ENCODE measurements around the gene FBXO4. TPM values are rescaled to one million over a fixed set of nuclear protein-coding genes. Genes with fewer than 3 reads are reported as not detected.

FBXO4 gene, protein sequence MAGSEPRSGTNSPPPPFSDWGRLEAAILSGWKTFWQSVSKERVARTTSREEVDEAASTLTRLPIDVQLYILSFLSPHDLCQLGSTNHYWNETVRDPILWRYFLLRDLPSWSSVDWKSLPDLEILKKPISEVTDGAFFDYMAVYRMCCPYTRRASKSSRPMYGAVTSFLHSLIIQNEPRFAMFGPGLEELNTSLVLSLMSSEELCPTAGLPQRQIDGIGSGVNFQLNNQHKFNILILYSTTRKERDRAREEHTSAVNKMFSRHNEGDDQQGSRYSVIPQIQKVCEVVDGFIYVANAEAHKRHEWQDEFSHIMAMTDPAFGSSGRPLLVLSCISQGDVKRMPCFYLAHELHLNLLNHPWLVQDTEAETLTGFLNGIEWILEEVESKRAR
- total RNA-seq (2021) = 1.2 and 1.8 TPM in 2 replicates
- long read RNA-seq, partial matches to known transcripts = 0 of 2 reads
- long read RNA-seq, other reads (novel, unspliced or antisense) = 0 of 2 reads

DNA sequence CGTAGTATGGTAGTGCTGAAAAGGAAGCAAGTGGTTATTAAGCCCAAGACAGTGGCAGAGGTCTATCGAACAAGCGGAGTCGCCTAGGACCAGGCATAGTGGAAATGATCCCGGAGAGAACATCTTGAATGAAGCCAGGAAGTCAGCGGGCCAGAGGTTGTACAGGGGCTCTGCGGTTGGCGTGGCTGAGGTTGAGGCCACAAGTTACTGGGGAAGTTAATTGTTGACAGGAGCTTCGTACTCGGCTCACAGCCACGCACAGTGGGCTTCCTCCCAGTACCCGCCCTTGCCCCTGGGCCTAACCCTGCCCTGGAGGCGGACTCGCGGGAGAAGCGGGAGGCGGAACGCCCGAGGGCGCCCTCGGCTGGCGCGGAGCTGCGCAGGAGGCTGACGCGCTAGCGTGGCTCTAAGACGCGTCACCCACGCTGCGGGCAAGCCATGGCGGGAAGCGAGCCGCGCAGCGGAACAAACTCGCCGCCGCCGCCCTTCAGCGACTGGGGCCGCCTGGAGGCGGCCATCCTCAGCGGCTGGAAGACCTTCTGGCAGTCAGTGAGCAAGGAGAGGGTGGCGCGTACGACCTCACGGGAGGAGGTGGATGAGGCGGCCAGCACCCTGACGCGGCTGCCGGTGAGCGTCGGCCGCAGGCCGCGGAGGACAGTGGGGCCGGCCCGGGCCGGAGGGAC, at the start of gene FBXO4:
Gene FBXO4 (plus strand): TSS at position 410 of the 683 bp plus-strand sequence. CDS start 29 bp downstream, at position 439.
- Histone ChIP-seq H4K20me1 (ENCODE audit: control insufficient read depth, insufficient read depth, insufficient read length) (no peaks in the 10 kb centered on the region), H4K91ac (ENCODE audit: insufficient read length, low read depth, low read length) (no peak within 1 kb of the TSS), H3K23me2 (ENCODE audit: insufficient read length, low read depth, low read length, poor library complexity, severe bottlenecking) (peaks cover 7% of the 10 kb centered on the region), H2BK12ac (ENCODE audit: insufficient read length, low read depth, low read length) (no peak within 1 kb of the TSS), H3K4me1 (ENCODE audit: insufficient read depth, low read length) (no peaks in the 10 kb centered on the region), H2BK120ac (ENCODE audit: low read depth, low read length, poor library complexity, severe bottlenecking) (no peak within 1 kb of the TSS), H2BK20ac (ENCODE audit: low read depth, low read length, poor library complexity, severe bottlenecking) (no peak within 1 kb of the TSS), H2AFZ (ENCODE audit: low read length) (no peak within 1 kb of the TSS), H3K9ac (ENCODE audit: extremely low read depth, insufficient read length, low read length) (peak within 1 kb of the TSS; percentile 48), H2BK5ac (ENCODE audit: insufficient read length, low read length) (no peak within 1 kb of the TSS), H3K27me3 (ENCODE audit: insufficient read depth, low read length) (no peaks in the 10 kb centered on the region), H2BK15ac (ENCODE audit: low read depth, low read length) (no peak within 1 kb of the TSS), H4K8ac (replicated peaks; ENCODE audit: insufficient read length, low read depth, low read length) (no peak within 1 kb of the TSS), H3K4ac (ENCODE audit: low read depth, low read length) (no peak within 1 kb of the TSS), H3K14ac (ENCODE audit: insufficient read depth, low read length) (peak within 1 kb of the TSS; percentile 72), H3K9me3 (ENCODE audit: control insufficient read depth, low read depth, low read length) (no peaks in the 10 kb centered on the region), H3K23ac (ENCODE audit: insufficient read length, low read depth, low read length) (no peak within 1 kb of the TSS), H3T11ph (ENCODE audit: low read length) (no peak within 1 kb of the TSS), H3K27ac (ENCODE audit: insufficient read length, low read depth, low read length) (no peak within 1 kb of the TSS), H2AK5ac (ENCODE audit: insufficient read length, low read length) (no peak within 1 kb of the TSS), H3K18ac (ENCODE audit: insufficient read length, low read depth, low read length) (peak within 1 kb of the TSS; percentile 41), H3K79me2 (ENCODE audit: insufficient read depth, low read length) (no peaks in the 10 kb centered on the region), H4K5ac (ENCODE audit: insufficient read length, low read depth, low read length) (no peak within 1 kb of the TSS), H3K4me2 (ENCODE audit: insufficient read depth, insufficient read length, low read length) (peak within 1 kb of the TSS; percentile 22), H3K56ac (ENCODE audit: insufficient read length, low read depth, low read length) (no peak within 1 kb of the TSS), H3K79me1 (ENCODE audit: insufficient read depth, low read depth, low read length, poor library complexity, severe bottlenecking) (no peaks in the 10 kb centered on the region)
- DNase-seq = peak; percentile 63
- H3K9me3 Mint-ChIP-seq = no peaks in the 10 kb centered on the region
- peak within 1 kb of the TSS in 1 of 3 experiments; percentile 39; a peak in 1 of 7 replicates for H3K27ac Mint-ChIP-seq
- peaks cover 0 to 5% (median under 1%) of the 10 kb centered on the region in 3 experiments; a peak in 3 of 7 replicates for H3K36me3 Mint-ChIP-seq (ENCODE audit: insufficient read depth in 1 of 3, low read depth in 3 of 3)
- no CpG with 5 or more reads among the region's 60 CpGs for WGBS (ENCODE audit: extremely low coverage, insufficient read length, low lambda C conversion rate)
- TF ChIP-seq, protein P1, sequence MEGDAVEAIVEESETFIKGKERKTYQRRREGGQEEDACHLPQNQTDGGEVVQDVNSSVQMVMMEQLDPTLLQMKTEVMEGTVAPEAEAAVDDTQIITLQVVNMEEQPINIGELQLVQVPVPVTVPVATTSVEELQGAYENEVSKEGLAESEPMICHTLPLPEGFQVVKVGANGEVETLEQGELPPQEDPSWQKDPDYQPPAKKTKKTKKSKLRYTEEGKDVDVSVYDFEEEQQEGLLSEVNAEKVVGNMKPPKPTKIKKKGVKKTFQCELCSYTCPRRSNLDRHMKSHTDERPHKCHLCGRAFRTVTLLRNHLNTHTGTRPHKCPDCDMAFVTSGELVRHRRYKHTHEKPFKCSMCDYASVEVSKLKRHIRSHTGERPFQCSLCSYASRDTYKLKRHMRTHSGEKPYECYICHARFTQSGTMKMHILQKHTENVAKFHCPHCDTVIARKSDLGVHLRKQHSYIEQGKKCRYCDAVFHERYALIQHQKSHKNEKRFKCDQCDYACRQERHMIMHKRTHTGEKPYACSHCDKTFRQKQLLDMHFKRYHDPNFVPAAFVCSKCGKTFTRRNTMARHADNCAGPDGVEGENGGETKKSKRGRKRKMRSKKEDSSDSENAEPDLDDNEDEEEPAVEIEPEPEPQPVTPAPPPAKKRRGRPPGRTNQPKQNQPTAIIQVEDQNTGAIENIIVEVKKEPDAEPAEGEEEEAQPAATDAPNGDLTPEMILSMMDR (conservative IDR thresholded peaks at IDR 0.05) = peak; percentile 54; the same call in 2 of the 3 replicates
- H3K4me3 Mint-ChIP-seq = peak within 1 kb of the TSS; percentile 73 to 74
- peaks cover 13 to 14% of the 10 kb centered on the region in 2 experiments for H3K4me1 Mint-ChIP-seq
- peaks cover 6% of the 10 kb centered on the region; the same call in 1 of the 2 replicates for H3K27me3 Mint-ChIP-seq (ENCODE audit: low read depth)

Data from H9 (cell line).